ENCODE results near the gene UBE2J2.
A peak's percentile ranks its signal among the peaks of the same experiment; 100 is the strongest.
"Not testable (repeated sequence)": the region's sequence is repeated elsewhere in the genome, so short reads cannot be mapped to it uniquely, and the experiment has no call there.

Gene UBE2J2

GRCh38 chr1:1273512-1274298 is at the start of gene UBE2J2:
UBE2J2 (minus strand) TSS chr1:1273854; CDS start chr1:1267992, 5,862 bp downstream.
- DNase-seq: peak; percentile 63

- no peak for DNase-seq
Measured at GRCh38 chr1:1322952-1323351, 49.3 kb upstream of the UBE2J2 start.

DNA sequence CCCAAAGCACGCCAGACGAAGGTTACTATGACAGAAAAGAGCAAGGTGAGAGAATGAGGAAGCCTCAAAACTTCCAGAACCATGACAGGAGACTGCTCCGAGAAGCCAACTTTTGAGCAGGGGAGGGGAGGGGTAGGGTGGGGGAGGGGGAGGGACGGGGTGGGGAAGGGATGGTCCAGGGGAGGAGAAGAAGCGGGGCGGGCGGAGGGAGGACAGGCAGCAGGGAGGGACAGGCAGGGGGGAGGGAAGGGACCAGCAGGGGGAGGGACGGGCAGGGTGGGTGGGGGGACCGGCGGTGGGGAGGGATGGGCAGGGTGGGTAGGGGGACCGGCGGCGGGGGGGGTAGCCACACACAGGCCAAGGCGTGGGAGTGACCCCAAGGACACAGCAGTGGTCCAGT is 48.8 kb upstream of the UBE2J2 start:
- DNase-seq: no peak

- DNase-seq: no peak
Measured at GRCh38 chr1:1321477-1321876, 47.8 kb upstream of the UBE2J2 start.

DNA sequence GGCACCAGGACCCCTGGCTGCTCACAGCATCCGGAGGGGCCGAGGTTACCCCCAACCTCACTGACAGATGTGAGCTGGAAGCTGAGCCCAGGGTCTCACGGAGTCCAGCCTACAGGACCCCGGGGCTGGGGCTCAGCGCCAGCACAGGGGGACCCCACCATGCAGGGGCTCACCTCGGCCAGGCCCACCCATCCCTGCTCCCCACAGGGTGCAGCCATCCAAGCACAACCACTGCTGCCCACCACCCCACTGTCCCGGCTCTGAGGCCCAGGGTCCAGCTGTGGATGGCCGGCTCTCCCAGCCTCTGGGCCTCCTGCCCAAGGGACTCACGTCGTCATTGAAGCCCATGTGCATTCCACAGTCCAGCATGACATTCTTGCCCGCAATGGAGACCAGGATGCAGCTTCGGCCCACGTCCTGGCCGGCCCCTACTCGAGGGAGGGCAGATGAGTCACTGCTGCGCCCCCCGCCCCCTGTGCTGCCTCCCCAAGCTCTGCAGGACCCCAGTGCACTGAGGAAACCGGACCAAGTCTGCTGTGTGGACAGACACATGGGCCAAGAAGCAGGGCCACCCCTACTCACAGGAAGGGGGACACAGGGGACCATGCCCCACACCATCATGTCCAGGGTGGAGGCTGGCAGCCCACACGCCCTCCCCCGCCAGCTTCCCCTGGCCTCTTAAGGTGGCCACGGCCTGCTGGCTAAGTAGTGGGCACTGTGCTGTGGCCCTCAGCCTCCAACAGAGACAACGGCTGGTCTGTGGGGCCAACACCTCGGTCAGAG is 47.2 kb upstream of the UBE2J2 start:
- no peak for DNase-seq

GRCh38 chr1:1319646-1319941 is 45.9 kb upstream of the UBE2J2 start:
- no peak for DNase-seq

GRCh38 chr1:1318777-1319645 is 45.4 kb upstream of the UBE2J2 start:
- DNase-seq: no peak

- no peak for DNase-seq
Measured at GRCh38 chr1:1318131-1318652, 44.5 kb upstream of the UBE2J2 start.

DNA sequence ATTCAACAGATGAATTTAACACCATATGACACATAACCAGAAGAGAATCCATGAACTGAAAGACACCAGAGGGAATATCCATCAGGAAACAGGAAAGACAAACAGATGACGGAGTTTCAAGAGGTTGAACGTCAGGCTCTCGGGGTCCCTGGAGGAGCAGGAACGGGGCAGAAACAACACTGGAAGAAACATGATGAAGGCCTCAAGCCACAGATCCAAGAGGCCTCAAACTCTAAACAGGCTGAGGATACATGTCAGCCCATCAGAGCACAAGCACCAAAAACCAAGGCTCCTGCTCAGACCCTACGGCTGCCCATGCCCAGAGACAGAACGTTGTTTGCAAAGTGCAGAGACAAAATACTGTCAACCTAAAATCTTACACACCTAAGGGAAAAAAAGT is 43.8 kb upstream of the UBE2J2 start:
- DNase-seq: no peak

DNA sequence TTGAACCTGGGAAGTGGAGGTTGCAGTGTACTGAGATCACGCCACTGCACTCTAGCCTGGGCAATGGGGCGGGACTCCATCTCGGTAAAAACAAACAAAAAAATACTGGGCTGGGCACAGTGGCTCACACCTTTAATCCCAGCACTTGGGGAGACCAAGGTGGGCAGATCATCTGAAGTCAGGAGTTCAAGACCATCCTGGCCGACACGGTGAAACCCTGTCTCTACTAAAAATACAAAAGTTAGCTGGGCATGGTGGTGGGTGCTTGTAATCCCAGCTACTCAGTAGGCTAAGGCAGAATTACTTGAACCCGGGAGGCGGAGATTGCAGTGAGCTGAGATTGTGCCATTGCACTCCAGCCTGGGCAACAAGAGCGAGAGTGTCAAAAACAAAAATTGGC is 42.5 kb upstream of the UBE2J2 start:
- not testable (repeated sequence) for DNase-seq

- DNase-seq: no peak
Measured at GRCh38 chr1:1315435-1315954, 41.8 kb upstream of the UBE2J2 start.

- no peak for DNase-seq
Measured at GRCh38 chr1:1314678-1315335, 41.2 kb upstream of the UBE2J2 start.

- no peak for DNase-seq
Measured at GRCh38 chr1:1314237-1314586, 40.6 kb upstream of the UBE2J2 start.

DNA sequence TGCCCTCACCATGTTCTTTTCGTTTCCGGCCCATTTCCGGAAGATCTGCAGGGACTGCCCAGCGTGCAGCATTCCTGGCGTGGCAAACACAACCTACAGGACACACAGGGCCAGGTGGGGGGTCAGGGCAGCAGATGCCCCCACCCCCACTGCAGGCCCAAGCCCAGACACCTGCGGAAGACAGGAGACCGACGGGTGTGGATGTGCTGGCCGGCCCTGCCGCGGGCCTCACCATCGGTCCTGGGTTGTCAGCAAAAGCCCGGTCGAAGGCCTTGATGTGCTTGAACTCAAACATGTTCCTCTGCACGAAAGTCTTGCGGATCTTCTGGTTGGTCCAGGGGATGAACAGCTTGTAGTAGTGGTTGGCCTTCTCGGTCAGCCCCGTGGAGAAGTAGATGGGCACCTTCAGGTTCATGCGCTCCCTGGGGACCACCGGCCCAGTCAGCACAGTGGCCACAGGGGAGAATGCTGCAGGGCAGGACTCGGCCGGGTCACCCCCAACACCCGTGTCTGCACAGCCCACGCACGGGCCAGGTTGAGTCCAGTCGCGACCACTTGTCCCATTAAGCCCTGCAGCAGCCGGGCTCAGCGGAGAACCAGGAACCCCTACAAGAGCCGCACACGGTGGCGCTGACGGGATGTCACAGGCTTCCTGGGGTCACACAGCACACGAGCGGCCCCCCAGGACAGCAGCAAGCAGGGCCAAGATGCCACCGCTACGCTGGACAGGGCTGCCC is 40.0 kb upstream of the UBE2J2 start:
- no peak for DNase-seq

DNA sequence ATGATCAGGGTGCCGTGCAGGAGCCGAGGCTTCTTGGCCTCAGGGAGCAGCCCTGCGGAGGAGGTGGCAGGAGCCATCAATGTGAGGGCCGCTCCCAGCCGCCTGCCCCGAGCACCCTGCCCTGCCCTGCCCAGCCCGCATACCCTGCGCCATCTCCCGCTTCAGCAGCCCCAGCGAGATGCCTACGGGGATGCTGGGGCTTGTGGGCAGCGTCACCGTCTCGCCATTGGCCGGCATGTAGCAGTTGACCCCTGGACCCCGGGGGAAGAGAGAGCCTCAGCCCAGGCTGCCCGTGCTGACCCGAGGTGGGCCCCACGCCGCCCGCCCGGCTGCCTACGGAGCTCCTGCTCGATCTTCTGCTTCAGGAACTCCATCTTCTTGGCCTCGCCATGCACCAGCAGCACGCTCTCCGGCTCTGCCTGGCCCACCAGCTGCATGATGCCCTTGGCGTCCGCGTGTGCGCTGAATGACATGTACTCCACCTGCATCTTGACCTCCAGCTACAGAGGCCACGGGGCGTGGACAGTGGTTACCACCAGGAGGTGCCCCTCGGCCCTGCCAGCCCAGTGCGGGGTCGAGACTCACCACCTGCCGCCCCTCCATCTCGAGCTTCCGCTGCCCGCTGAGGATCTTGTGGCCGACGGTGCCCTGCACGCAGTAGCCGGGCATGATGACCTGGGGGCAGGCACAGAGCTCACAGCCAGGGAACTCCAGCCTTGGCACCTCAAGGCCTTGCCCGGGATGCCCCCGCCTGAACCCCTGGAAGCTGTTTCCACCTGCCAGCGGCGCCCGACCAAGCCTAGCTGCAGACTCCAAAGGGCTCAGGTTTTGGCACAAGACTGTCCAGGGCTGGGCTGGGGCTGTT is 39.0 kb upstream of the UBE2J2 start:
- no peak for DNase-seq

GRCh38 chr1:1311107-1312104 is 37.8 kb upstream of the UBE2J2 start:
- no peak for DNase-seq

GRCh38 chr1:1310476-1311053 is 36.9 kb upstream of the UBE2J2 start:
- no peak for DNase-seq

DNA sequence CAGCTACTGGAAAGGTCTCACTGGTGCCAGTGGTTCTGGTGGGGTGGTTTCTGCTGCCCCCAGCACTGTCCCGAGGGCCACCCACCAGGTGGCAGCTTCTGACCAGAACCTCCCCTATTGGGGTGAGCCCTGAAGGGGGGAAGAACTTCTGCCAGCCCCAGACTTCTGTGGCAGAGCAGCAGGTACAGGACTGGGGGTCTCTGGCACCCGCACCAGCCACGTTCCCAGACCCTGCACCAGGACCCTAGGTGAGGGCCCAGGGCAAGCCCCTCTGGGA is 36.4 kb upstream of the UBE2J2 start:
- no peak for DNase-seq

Data from NCI-H2081 treated with DMSO at 0.1 percent for 48 hours (cell line).